HCT116 (cell line): Measurements from ENCODE around the gene CCDC187. TPM values are rescaled to one million over a fixed set of nuclear protein-coding genes. Genes with fewer than 3 reads are reported as not detected.

Experiments
- ATAC-seq: fragments of 200-7000 bp; cut with Tn5 transposase; 2 replicates; pipeline ENCODE4 v1.9.1; 2020; ENCODE audit warnings: mild to moderate bottlenecking, moderate library complexity
- BruUV-seq: library from RNA; stranded (reverse); fragments of 400-500 nt; replicated peaks from 2 replicates; lab custom pipeline; 2021; lab: Mats Ljungman, UMichigan
- CTCF ChIA-PET: fragments of 300-600 bp; sonication (Branson Sonifier 250); formaldehyde crosslinking; loops from one replicate; lab custom pipeline; 2021; ENCODE audit warnings: antibody characterized with exemption; lab: Charles Lee
- POLR2A ChIA-PET: fragments of 300-600, 350-600 bp; sonication (Branson Sonifier 250); formaldehyde crosslinking; loops from one replicate; lab custom pipeline; 2021; ENCODE audit warnings: antibody characterized with exemption; lab: Charles Lee
- RAD21 ChIA-PET, 2 experiments: fragments of 300-600 bp; sonication (Branson Sonifier 250); formaldehyde crosslinking; loops; one replicate each; lab custom pipeline; 2023; ENCODE audit warnings: low total read pairs in 2 of 2; ENCODE audit not compliant: uncharacterized antibody in 2 of 2, unreplicated experiment in 2 of 2, low non-redundant PET in 1 of 2; lab: Charles Lee
- DNase-seq: peaks from one replicate; pipeline ENCODE4 v3.0.0-alpha.2; 2010; ENCODE audit warnings: low read depth, low spot score
- H2AFZ ChIP-seq: fragments of 200-600 bp; shearing (Covaris generic), sonication (generic); 2 replicates; pipeline ENCODE4 v1.6.1; 2017; ENCODE audit warnings: low read depth, mixed run types, mixed read lengths, antibody characterized with exemption, low read length; ENCODE audit not compliant: poor library complexity, severe bottlenecking
- H3K27ac ChIP-seq: 2 replicates; pipeline ENCODE4 v1.5.1; 2012; ENCODE audit warnings: low read depth, low read length
- H3K27me3 ChIP-seq: fragments of 200-600 bp; sonication (generic); 2 replicates; pipeline ENCODE4 v1.6.1; 2016; ENCODE audit warnings: mixed run types, low read length, mixed read lengths; ENCODE audit not compliant: insufficient read depth
- H3K36me3 ChIP-seq, 2 experiments: fragments of 200-500 bp in 1 of 2; fragments of 200-600 bp in 1 of 2; sonication (Bioruptor generic) in 1 of 2; sonication (generic) in 1 of 2; 2 replicates each; pipeline versions ENCODE4 v1.5.1 to v1.6.1; 2014 to 2016; ENCODE audit warnings: low read length in 2 of 2, inconsistent platforms in 1 of 2, mixed read lengths in 1 of 2, mixed run types in 1 of 2; ENCODE audit not compliant: insufficient read depth in 2 of 2, control insufficient read depth in 1 of 2
- H3K4me1 ChIP-seq, 2 experiments: fragments of 200-600 bp in 1 of 2; sonication (generic) in 1 of 2; 2 replicates each; pipeline versions ENCODE4 v1.5.1 to v1.6.1; 2012 to 2017; ENCODE audit warnings: low read length in 2 of 2, inconsistent platforms in 1 of 2, mild to moderate bottlenecking in 1 of 2, mixed read lengths in 1 of 2, mixed run types in 1 of 2, moderate library complexity in 1 of 2; ENCODE audit not compliant: insufficient read depth in 2 of 2, control insufficient read depth in 1 of 2
- H3K4me2 ChIP-seq: fragments of 200-600 bp; sonication (generic); 2 replicates; pipeline ENCODE4 v1.6.1; 2017; ENCODE audit warnings: mixed run types, low read length, mixed read lengths
- H3K4me3 ChIP-seq, 2 experiments: fragments of 200-600 bp in 1 of 2; sonication (generic) in 1 of 2; replicated peaks in 1 of 2; 2 replicates each; pipeline ENCODE4 v1.5.1; 2011 to 2016; ENCODE audit warnings: low read length in 2 of 2, control low read depth in 1 of 2, low read depth in 1 of 2, mild to moderate bottlenecking in 1 of 2, mixed read lengths in 1 of 2, mixed run types in 1 of 2
- H3K79me2 ChIP-seq: fragments of 200-600 bp; sonication (generic); 2 replicates; pipeline ENCODE4 v1.6.1; 2017; ENCODE audit warnings: mild to moderate bottlenecking, mixed run types, low read length, moderate library complexity, mixed read lengths; ENCODE audit not compliant: insufficient read depth
- H3K9ac ChIP-seq: fragments of 200-600 bp; sonication (generic); 2 replicates; pipeline ENCODE4 v1.6.1; 2016; ENCODE audit warnings: low read length, mixed read lengths
- H3K9me2 ChIP-seq: fragments of 200-600 bp; sonication (generic), shearing (Covaris generic); 2 replicates; pipeline ENCODE4 v1.6.1; 2017; ENCODE audit warnings: mixed run types, mild to moderate bottlenecking, moderate library complexity; ENCODE audit not compliant: insufficient read depth
- H3K9me3 ChIP-seq, 2 experiments: fragments of 200-500 bp in 1 of 2; fragments of 200-600 bp in 1 of 2; sonication (Bioruptor generic) in 1 of 2; sonication (generic) in 1 of 2; 2 replicates each; pipeline ENCODE4 v1.6.1; 2014 to 2017; ENCODE audit warnings: low read length in 2 of 2, mixed read lengths in 2 of 2, inconsistent platforms in 1 of 2, low read depth in 1 of 2, mild to moderate bottlenecking in 1 of 2, mixed run types in 1 of 2, moderate library complexity in 1 of 2; ENCODE audit not compliant: control insufficient read depth in 1 of 2, insufficient read depth in 1 of 2
- H4K20me1 ChIP-seq: fragments of 200-600 bp; sonication (generic), shearing (Covaris generic); 2 replicates; pipeline ENCODE4 v1.6.1; 2017; ENCODE audit warnings: mixed run types, mild to moderate bottlenecking, moderate library complexity; ENCODE audit not compliant: insufficient read depth
- ATF3 ChIP-seq: IDR thresholded peaks from 2 replicates; pipeline ENCODE4 v1.6.1; 2012
- CBX3 ChIP-seq: IDR thresholded peaks from 2 replicates; pipeline ENCODE4 v1.6.1; 2012; ENCODE audit warnings: low read depth
- CEBPB ChIP-seq: IDR thresholded peaks from 2 replicates; pipeline ENCODE4 v1.6.1; 2012; ENCODE audit warnings: low read depth
- CTCF ChIP-seq, 3 experiments: fragments of 200-600 bp in 1 of 3; sonication (generic) in 1 of 3; IDR thresholded peaks in 2 of 3; conservative IDR thresholded peaks in 1 of 3; 2 replicates each; pipeline ENCODE4 v1.5.1; 2012 to 2017; ENCODE audit warnings: low read depth in 2 of 3, low read length in 2 of 3, antibody characterized with exemption in 1 of 3, borderline replicate concordance in 1 of 3, control low read depth in 1 of 3, mild to moderate bottlenecking in 1 of 3, mixed read lengths in 1 of 3, mixed run types in 1 of 3, moderate library complexity in 1 of 3; ENCODE audit not compliant: insufficient read depth in 1 of 3
- EGR1 ChIP-seq: IDR thresholded peaks from 2 replicates; pipeline ENCODE4 v1.6.1; 2012; ENCODE audit warnings: low read depth
- ELF1 ChIP-seq: IDR thresholded peaks from 2 replicates; pipeline ENCODE4 v1.6.1; 2012; ENCODE audit warnings: low read depth, borderline replicate concordance
- EZH2 ChIP-seq: fragments of 200-600 bp; sonication (generic); IDR thresholded peaks from 2 replicates; pipeline ENCODE4 v1.6.1; 2017; ENCODE audit warnings: antibody characterized with exemption, mixed run types
- FOSL1 ChIP-seq: IDR thresholded peaks from 2 replicates; pipeline ENCODE4 v1.6.1; 2012; ENCODE audit warnings: low read depth
- JUND ChIP-seq: IDR thresholded peaks from 2 replicates; pipeline ENCODE4 v1.6.1; 2012
- REST ChIP-seq: IDR thresholded peaks from 2 replicates; pipeline ENCODE4 v1.6.1; 2012; ENCODE audit warnings: low read depth
- SP1 ChIP-seq: IDR thresholded peaks from 2 replicates; pipeline ENCODE4 v1.6.1; 2012; ENCODE audit warnings: low read depth
- SRF ChIP-seq: IDR thresholded peaks from 2 replicates; pipeline ENCODE4 v1.6.1; 2012; ENCODE audit warnings: low read depth
- YY1 ChIP-seq: IDR thresholded peaks from 2 replicates; pipeline ENCODE4 v1.6.1; 2011; ENCODE audit warnings: low read length, low read depth, moderate library complexity, mild to moderate bottlenecking; ENCODE audit not compliant: insufficient replicate concordance; ENCODE audit errors: extremely low read depth
- ZNF274 ChIP-seq: fragments of 200-500 bp; sonication (Bioruptor generic); IDR thresholded peaks from 2 replicates; pipeline ENCODE4 v1.6.1; 2014; ENCODE audit warnings: mild to moderate bottlenecking, low read depth, low read length, inconsistent platforms
- intact Hi-C: fragments of 100-400 bp; cut with micrococcal nuclease; formaldehyde crosslinking; loops from 2 replicates; pipeline ENCODE4 v1.10.0; 2022
- total RNA-seq: library from RNA; stranded (reverse); gene quantifications from one replicate; pipeline ENCODE4 v1.2.1, GENCODE V29; 2021; ENCODE audit not compliant: unreplicated experiment
- TF ChIP-seq, protein P1 (sequence below): IDR thresholded peaks from 2 replicates; pipeline ENCODE4 v1.6.1; 2011; ENCODE audit warnings: mild to moderate bottlenecking, low read length, moderate library complexity; ENCODE audit not compliant: insufficient replicate concordance; ENCODE audit errors: extremely low read depth

CCDC187 gene
- total RNA-seq, 1 experiment from 2014 or later: 4.6 TPM

DNA sequence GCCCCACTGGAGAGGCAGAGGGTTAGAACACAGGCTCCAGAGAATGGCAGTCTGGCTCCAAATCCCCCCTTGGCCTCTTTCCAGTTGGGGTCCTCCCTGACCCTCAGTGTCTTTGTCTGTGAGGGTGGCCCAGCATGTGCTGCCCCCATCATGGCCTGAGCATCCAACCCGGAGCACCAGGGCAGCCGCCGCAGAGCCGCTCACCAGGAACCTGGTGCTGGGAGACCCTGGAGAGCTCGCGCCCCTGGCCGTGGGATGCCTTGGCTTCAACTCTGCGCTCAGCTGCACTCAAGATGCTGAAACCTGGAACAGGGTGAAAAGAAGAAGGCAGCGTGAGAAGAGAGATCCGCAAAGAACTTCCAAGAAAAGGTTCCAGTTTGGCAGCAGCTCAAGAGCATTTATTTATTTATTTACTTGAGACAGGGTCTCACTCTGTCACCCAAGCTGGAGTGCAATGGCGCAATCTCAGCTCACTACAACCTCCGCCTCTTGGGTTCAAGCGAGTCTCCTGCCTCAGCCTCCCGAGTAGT, 3.8 kb downstream of the CCDC187 start:
- no peak for ATAC-seq
- no peak overlapping the region for H3K4me2 ChIP-seq
- BruUV-seq: no TSS peak
- no peaks in the 10 kb centered on the region for H3K9me2 ChIP-seq
- no peaks in the 10 kb centered on the region for H3K79me2 ChIP-seq
- DNase-seq: no peak
- no peak for TF ChIP-seq REST
- no peak for TF ChIP-seq JUND
- no peak for TF ChIP-seq SP1
- TF ChIP-seq CEBPB: no peak
- no peak for TF ChIP-seq CBX3
- TF ChIP-seq CTCF (IDR thresholded peaks at IDR 0.05 in 2 of 3, conservative IDR thresholded peaks at IDR 0.05 in 1 of 3; ENCODE audit: borderline replicate concordance in 1 of 3, insufficient read depth in 1 of 3, low read depth in 2 of 3, low read length in 2 of 3): no peak
- no peak for TF ChIP-seq EZH2
- TF ChIP-seq SRF: no peak
- TF ChIP-seq, protein P1, sequence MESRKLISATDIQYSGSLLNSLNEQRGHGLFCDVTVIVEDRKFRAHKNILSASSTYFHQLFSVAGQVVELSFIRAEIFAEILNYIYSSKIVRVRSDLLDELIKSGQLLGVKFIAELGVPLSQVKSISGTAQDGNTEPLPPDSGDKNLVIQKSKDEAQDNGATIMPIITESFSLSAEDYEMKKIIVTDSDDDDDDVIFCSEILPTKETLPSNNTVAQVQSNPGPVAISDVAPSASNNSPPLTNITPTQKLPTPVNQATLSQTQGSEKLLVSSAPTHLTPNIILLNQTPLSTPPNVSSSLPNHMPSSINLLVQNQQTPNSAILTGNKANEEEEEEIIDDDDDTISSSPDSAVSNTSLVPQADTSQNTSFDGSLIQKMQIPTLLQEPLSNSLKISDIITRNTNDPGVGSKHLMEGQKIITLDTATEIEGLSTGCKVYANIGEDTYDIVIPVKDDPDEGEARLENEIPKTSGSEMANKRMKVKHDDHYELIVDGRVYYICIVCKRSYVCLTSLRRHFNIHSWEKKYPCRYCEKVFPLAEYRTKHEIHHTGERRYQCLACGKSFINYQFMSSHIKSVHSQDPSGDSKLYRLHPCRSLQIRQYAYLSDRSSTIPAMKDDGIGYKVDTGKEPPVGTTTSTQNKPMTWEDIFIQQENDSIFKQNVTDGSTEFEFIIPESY: no peak
- TF ChIP-seq EGR1: no peak
- no peak for TF ChIP-seq FOSL1
- TF ChIP-seq ATF3: no peak
- TF ChIP-seq ELF1: no peak
- TF ChIP-seq ZNF274: no peak
- no peak for TF ChIP-seq YY1
- H3K4me1 ChIP-seq: peaks cover 8 to 12% of the 10 kb centered on the region in 2 experiments; a peak in 3 of 4 replicates
- H3K4me3 ChIP-seq: no peak overlapping the region
- H2AFZ ChIP-seq: no peak overlapping the region
- ChIA-PET POLR2A (no interaction called here), RAD21 (no interaction called here), CTCF (no interaction called here)
- intact Hi-C loops: no loop called here
- no peaks in the 10 kb centered on the region for H4K20me1 ChIP-seq
- H3K9me3 ChIP-seq: no peaks in the 10 kb centered on the region
- no peak overlapping the region for H3K27ac ChIP-seq
- H3K27me3 ChIP-seq: no peaks in the 10 kb centered on the region
- H3K9ac ChIP-seq: no peak overlapping the region
- H3K36me3 ChIP-seq: no peaks in the 10 kb centered on the region
